GM23338 (cell line): ENCODE results near the gene NTM. TPM values are rescaled to one million over a fixed set of nuclear protein-coding genes. Genes with fewer than 3 reads are reported as not detected.

Source experiments
- ATAC-seq: fragments of 200-7000 bp; cut with Tn5 transposase; 3 replicates; pipeline ENCODE4 v1.9.1; 2020
- DNase-seq: peaks from one replicate; pipeline ENCODE4 v3.0.0-alpha.2; 2015; ENCODE audit warnings: low spot score
- H2AFZ ChIP-seq: fragments of 200-600 bp; sonication (generic); 2 replicates; pipeline ENCODE4 v1.8.0; 2016; ENCODE audit warnings: antibody characterized with exemption, mild to moderate bottlenecking, moderate library complexity
- H3F3A ChIP-seq: fragments of 200-600 bp; sonication (generic); replicated peaks from 2 replicates; pipeline ENCODE4 v1.8.0; 2017; ENCODE audit warnings: antibody characterized with exemption, mixed run types, low read depth
- H3K27ac ChIP-seq: fragments of 200-600 bp; sonication (generic); 2 replicates; pipeline ENCODE4 v1.6.1; 2016; ENCODE audit warnings: low read depth
- H3K27me3 ChIP-seq: fragments of 200-600 bp; sonication (generic); 2 replicates; pipeline ENCODE4 v1.8.0; 2016; ENCODE audit warnings: mild to moderate bottlenecking, mixed run types, moderate library complexity; ENCODE audit not compliant: insufficient read depth
- H3K36me3 ChIP-seq: fragments of 200-600 bp; sonication (generic); 2 replicates; pipeline ENCODE4 v1.8.0; 2016; ENCODE audit warnings: mild to moderate bottlenecking; ENCODE audit not compliant: insufficient read depth
- H3K4me1 ChIP-seq: fragments of 200-600 bp; sonication (generic); 2 replicates; pipeline ENCODE4 v1.8.0; 2016; ENCODE audit warnings: mild to moderate bottlenecking, moderate library complexity; ENCODE audit not compliant: insufficient read depth
- H3K4me2 ChIP-seq: fragments of 200-600 bp; sonication (generic); 2 replicates; pipeline ENCODE4 v1.7.1; 2017; ENCODE audit warnings: mixed run types
- H3K4me3 ChIP-seq: fragments of 200-600 bp; sonication (generic); 2 replicates; pipeline ENCODE4 v1.6.1; 2016; ENCODE audit warnings: mixed run types
- H3K79me2 ChIP-seq: fragments of 200-600 bp; sonication (generic); replicated peaks from 2 replicates; pipeline ENCODE4 v1.8.0; 2017; ENCODE audit warnings: mild to moderate bottlenecking; ENCODE audit not compliant: insufficient read depth
- H3K9me2 ChIP-seq: fragments of 200-600 bp; sonication (generic); 2 replicates; pipeline ENCODE4 v1.8.0; 2017; ENCODE audit not compliant: insufficient read depth
- H4K20me1 ChIP-seq: fragments of 200-600 bp; sonication (generic); replicated peaks from 2 replicates; pipeline ENCODE4 v1.8.0; 2017; ENCODE audit warnings: mild to moderate bottlenecking; ENCODE audit not compliant: insufficient read depth
- H3K27ac Mint-ChIP-seq: 2 replicates; pipeline ENCODE4 v1.8.0; 2020; ENCODE audit warnings: inconsistent platforms, mild to moderate bottlenecking, moderate library complexity, mixed read lengths
- H3K27me3 Mint-ChIP-seq: 3 replicates; pipeline ENCODE4 v1.8.0; 2022; ENCODE audit warnings: low read depth, mild to moderate bottlenecking, moderate library complexity, mixed read lengths, inconsistent platforms; ENCODE audit not compliant: insufficient read depth, poor library complexity
- H3K36me3 Mint-ChIP-seq: 3 replicates; pipeline ENCODE4 v1.8.0; 2021; ENCODE audit warnings: low read depth, mild to moderate bottlenecking, inconsistent platforms, moderate library complexity, mixed read lengths
- H3K4me1 Mint-ChIP-seq: 3 replicates; pipeline ENCODE4 v1.8.0; 2020; ENCODE audit warnings: mild to moderate bottlenecking, inconsistent platforms, mixed read lengths
- H3K4me3 Mint-ChIP-seq: 3 replicates; pipeline ENCODE4 v1.8.0; 2021; ENCODE audit warnings: moderate library complexity, mild to moderate bottlenecking, inconsistent platforms, mixed read lengths
- H3K9me3 Mint-ChIP-seq: 3 replicates; pipeline ENCODE4 v1.8.0; 2020; ENCODE audit warnings: moderate library complexity, mild to moderate bottlenecking, inconsistent platforms, mixed read lengths
- CREB1 ChIP-seq: fragments of 250-450 bp; sonication (Bioruptor Pico); IDR thresholded peaks from 2 replicates; pipeline ENCODE4 v1.5.0; 2020; ENCODE audit warnings: low read depth, mild to moderate bottlenecking, moderate library complexity
- CTCF ChIP-seq, 2 experiments: fragments of 200-600 bp in 1 of 2; sonication (generic) in 1 of 2; conservative IDR thresholded peaks; 2 replicates each; pipeline versions ENCODE4 v1.5.1 to v1.6.1; 2016 to 2017; ENCODE audit warnings: antibody characterized with exemption in 2 of 2, low read depth in 2 of 2, mild to moderate bottlenecking in 2 of 2, moderate library complexity in 1 of 2
- EZH2 ChIP-seq: fragments of 200-600 bp; sonication (generic); IDR thresholded peaks from one replicate; pipeline ENCODE4 v1.8.0; 2017; ENCODE audit warnings: antibody characterized with exemption, mild to moderate bottlenecking, low read depth; ENCODE audit not compliant: unreplicated experiment
- EZH2phosphoT487 ChIP-seq: fragments of 200-600 bp; sonication (generic); IDR thresholded peaks from one replicate; pipeline ENCODE4 v1.8.1; 2018; ENCODE audit warnings: antibody characterized with exemption; ENCODE audit not compliant: unreplicated experiment
- JUNB ChIP-seq: IDR thresholded peaks from one replicate; pipeline ENCODE4 v1.6.1; 2016; ENCODE audit warnings: antibody characterized with exemption; ENCODE audit not compliant: unreplicated experiment
- NANOG ChIP-seq: IDR thresholded peaks from 2 replicates; pipeline ENCODE4 v1.6.1; 2016; ENCODE audit warnings: antibody characterized with exemption, borderline replicate concordance
- ZNF114 ChIP-seq: fragments of 250-450 bp; sonication (Bioruptor Pico); IDR thresholded peaks from 2 replicates; pipeline ENCODE4 v1.5.0; 2020; ENCODE audit warnings: mild to moderate bottlenecking, moderate library complexity
- ZNF331 ChIP-seq: fragments of 250-450 bp; sonication (Bioruptor Pico); IDR thresholded peaks from 2 replicates; pipeline ENCODE4 v1.5.0; 2020; ENCODE audit warnings: low read depth, mild to moderate bottlenecking, moderate library complexity
- ZNF462 ChIP-seq: fragments of 250-450 bp; sonication (Bioruptor Pico); IDR thresholded peaks from 2 replicates; pipeline ENCODE4 v1.5.0; 2020; ENCODE audit warnings: mild to moderate bottlenecking, moderate library complexity
- polyA plus RNA-seq: library from polyadenylated mRNA; unstranded; fragments of >200 nt; fragmentation: Nextera tagmentation; extraction: Ambion mirVana; gene quantifications from 2 replicates; pipeline ENCODE4 v1.2.1, GENCODE V29; 2016
- total RNA-seq: library from RNA; depleted of rRNA; stranded (reverse); fragments of >200 nt; shearing (Covaris generic); gene quantifications from 2 replicates; pipeline ENCODE4 v1.2.3, GENCODE V29; 2014
- TF ChIP-seq, protein P1 (sequence below): IDR thresholded peaks from one replicate; pipeline ENCODE4 v1.6.1; 2018; ENCODE audit warnings: antibody characterized with exemption; ENCODE audit not compliant: unreplicated experiment
- TF ChIP-seq, protein P2 (sequence below): IDR thresholded peaks from 2 replicates; pipeline ENCODE4 v1.6.1; 2016; ENCODE audit warnings: antibody characterized with exemption

NTM gene
- total and polyA plus RNA-seq, 2 experiments from 2014 or later, result 10.6 to 14.6 TPM

GRCh38 chr11:131693756-131694155 lies 323.3 kb downstream of the NTM start:
- H3K27ac Mint-ChIP-seq, result no peak overlapping the region

More at GRCh38 chr11:131693756-131694155, 323.3 kb downstream of the NTM start:
- Histone ChIP-seq H4K20me1 (no peaks in the 10 kb centered on the region), H3K9me2 (no peaks in the 10 kb centered on the region), H3K4me1 (peaks cover 3% of the 10 kb centered on the region; the same call in 1 of the 2 replicates), H3K4me3 (no peak overlapping the region), H3K79me2 (no peaks in the 10 kb centered on the region), H3K27ac (no peak overlapping the region), H3K4me2 (no peak overlapping the region), H3K27me3 (peaks cover 36% of the 10 kb centered on the region), H3K36me3 (no peaks in the 10 kb centered on the region), H3F3A (no peaks in the 10 kb centered on the region), H2AFZ (no peak overlapping the region)
- no peak for DNase-seq
- Mint-ChIP-seq H3K4me3 (no peak overlapping the region), H3K27me3 (peaks cover 29% of the 10 kb centered on the region), H3K36me3 (no peaks in the 10 kb centered on the region), H3K4me1 (peaks cover 7% of the 10 kb centered on the region), H3K9me3 (no peaks in the 10 kb centered on the region)
- TF ChIP-seq EZH2 (no peak), NANOG (no peak), CREB1 (no peak), ZNF114 (CRISPR knock-in tag) (no peak), ZNF331 (no peak), JUNB (no peak), CTCF (conservative IDR thresholded peaks at IDR 0.05; ENCODE audit: low read depth in 2 of 2) (no peak), ZNF462 (no peak), EZH2phosphoT487 (no peak)
- TF ChIP-seq, protein P1, sequence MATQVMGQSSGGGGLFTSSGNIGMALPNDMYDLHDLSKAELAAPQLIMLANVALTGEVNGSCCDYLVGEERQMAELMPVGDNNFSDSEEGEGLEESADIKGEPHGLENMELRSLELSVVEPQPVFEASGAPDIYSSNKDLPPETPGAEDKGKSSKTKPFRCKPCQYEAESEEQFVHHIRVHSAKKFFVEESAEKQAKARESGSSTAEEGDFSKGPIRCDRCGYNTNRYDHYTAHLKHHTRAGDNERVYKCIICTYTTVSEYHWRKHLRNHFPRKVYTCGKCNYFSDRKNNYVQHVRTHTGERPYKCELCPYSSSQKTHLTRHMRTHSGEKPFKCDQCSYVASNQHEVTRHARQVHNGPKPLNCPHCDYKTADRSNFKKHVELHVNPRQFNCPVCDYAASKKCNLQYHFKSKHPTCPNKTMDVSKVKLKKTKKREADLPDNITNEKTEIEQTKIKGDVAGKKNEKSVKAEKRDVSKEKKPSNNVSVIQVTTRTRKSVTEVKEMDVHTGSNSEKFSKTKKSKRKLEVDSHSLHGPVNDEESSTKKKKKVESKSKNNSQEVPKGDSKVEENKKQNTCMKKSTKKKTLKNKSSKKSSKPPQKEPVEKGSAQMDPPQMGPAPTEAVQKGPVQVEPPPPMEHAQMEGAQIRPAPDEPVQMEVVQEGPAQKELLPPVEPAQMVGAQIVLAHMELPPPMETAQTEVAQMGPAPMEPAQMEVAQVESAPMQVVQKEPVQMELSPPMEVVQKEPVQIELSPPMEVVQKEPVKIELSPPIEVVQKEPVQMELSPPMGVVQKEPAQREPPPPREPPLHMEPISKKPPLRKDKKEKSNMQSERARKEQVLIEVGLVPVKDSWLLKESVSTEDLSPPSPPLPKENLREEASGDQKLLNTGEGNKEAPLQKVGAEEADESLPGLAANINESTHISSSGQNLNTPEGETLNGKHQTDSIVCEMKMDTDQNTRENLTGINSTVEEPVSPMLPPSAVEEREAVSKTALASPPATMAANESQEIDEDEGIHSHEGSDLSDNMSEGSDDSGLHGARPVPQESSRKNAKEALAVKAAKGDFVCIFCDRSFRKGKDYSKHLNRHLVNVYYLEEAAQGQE, result no peak
- TF ChIP-seq, protein P2, sequence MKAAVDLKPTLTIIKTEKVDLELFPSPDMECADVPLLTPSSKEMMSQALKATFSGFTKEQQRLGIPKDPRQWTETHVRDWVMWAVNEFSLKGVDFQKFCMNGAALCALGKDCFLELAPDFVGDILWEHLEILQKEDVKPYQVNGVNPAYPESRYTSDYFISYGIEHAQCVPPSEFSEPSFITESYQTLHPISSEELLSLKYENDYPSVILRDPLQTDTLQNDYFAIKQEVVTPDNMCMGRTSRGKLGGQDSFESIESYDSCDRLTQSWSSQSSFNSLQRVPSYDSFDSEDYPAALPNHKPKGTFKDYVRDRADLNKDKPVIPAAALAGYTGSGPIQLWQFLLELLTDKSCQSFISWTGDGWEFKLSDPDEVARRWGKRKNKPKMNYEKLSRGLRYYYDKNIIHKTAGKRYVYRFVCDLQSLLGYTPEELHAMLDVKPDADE, result no peak
- no peak for ATAC-seq
